ENCODE measurements around the gene TGIF2LY.
"Not testable (repeated sequence)": the region's sequence is repeated elsewhere in the genome, so short reads cannot be mapped to it uniquely, and the experiment has no call there.

Gene TGIF2LY

GRCh38 chrY:3578767-3579166 lies at the start of gene TGIF2LY:
TSS of gene TGIF2LY (plus strand) at chrY:3579067. CDS start at chrY:3579245, 178 bp downstream.
- not testable (repeated sequence) for H3K9ac ChIP-seq (ENCODE audit: low read length); H3K4me3 ChIP-seq (ENCODE audit: low read depth in 1 of 2, low read length in 2 of 2); H3K27me3 ChIP-seq (ENCODE audit: control insufficient read depth in 1 of 2, insufficient read depth in 2 of 2, low read length in 2 of 2); H3K36me3 ChIP-seq (ENCODE audit: insufficient read depth, low read length); H3K9me3 ChIP-seq (ENCODE audit: low read length); H3K27ac ChIP-seq (ENCODE audit: low read depth, low read length); H3K4me1 ChIP-seq (ENCODE audit: insufficient read depth, low read length)
